Stomach (tissue), 9 donors: ENCODE results near the gene DYNC1H1. TPM values are rescaled to one million over a fixed set of nuclear protein-coding genes. Genes with fewer than 3 reads are reported as not detected.

ENCODE experiments used
- DNase-seq, 2 donors: peaks; one replicate each; pipeline versions ENCODE4 v3.0.0 to v3.0.0-alpha.2; 2013 to 2019
- H3K27ac ChIP-seq, 5 donors: fragments of 200-600 bp in 4 of 5; sonication (generic) in 4 of 5; one replicate each; pipeline ENCODE4 v1.5.1; 2013 to 2019; ENCODE audit warnings: mild to moderate bottlenecking in 1 of 5, moderate library complexity in 1 of 5
- H3K27me3 ChIP-seq, 3 donors: fragments of 200-600 bp; sonication (generic); one replicate each; pipeline ENCODE4 v1.5.1; 2017 to 2019; ENCODE audit warnings: mixed run types in 1 of 3
- H3K36me3 ChIP-seq, 4 donors: fragments of 200-600 bp; sonication (generic); 1 replicate in 3 of 4; 2 replicates in 1 of 4; pipeline ENCODE4 v1.5.1; 2016 to 2019
- H3K4me1 ChIP-seq, 4 donors: fragments of 200-600 bp; sonication (generic); one replicate each; pipeline ENCODE4 v1.5.1; 2016 to 2019
- H3K4me3 ChIP-seq, 4 donors: fragments of 200-600 bp; sonication (generic) in 3 of 4; one replicate each; pipeline ENCODE4 v1.5.1; 2016 to 2019; ENCODE audit warnings: mild to moderate bottlenecking in 1 of 4
- H3K9me3 ChIP-seq, 4 donors: fragments of 200-600 bp; sonication (generic); one replicate each; pipeline ENCODE4 v1.5.1; 2016 to 2019
- EP300 ChIP-seq: sonication (generic); formaldehyde crosslinking; IDR thresholded peaks from one replicate; pipeline ENCODE4 v1.6.1; 2017; ENCODE audit warnings: antibody characterized with exemption
- POLR2A ChIP-seq, 4 donors: fragments of 450-650 bp; IDR thresholded peaks; one replicate each; pipeline ENCODE4 v1.6.1; 2016; ENCODE audit warnings: antibody characterized with exemption in 4 of 4, control low read depth in 2 of 4, mild to moderate bottlenecking in 1 of 4, moderate library complexity in 1 of 4
- POLR2AphosphoS5 ChIP-seq, 3 donors: sonication (generic); formaldehyde crosslinking; IDR thresholded peaks; one replicate each; pipeline ENCODE4 v1.6.1; 2016; ENCODE audit warnings: antibody characterized with exemption in 3 of 3
- WGBS, 5 donors: extraction: QIAGEN DNeasy Blood & Tissue Kit in 3 of 5; methylation state at CpG; one replicate each; pipeline versions ENCODE4 v1.1.5 to v1.1.7; 2013 to 2018; 5-methylcytosine and 5-hydroxymethylcytosine counted together
- intact Hi-C: fragments of 100-400 bp; cut with DNase I; formaldehyde crosslinking; loops from one replicate; pipeline ENCODE4 v1.15.1; 2023; ENCODE audit warnings: low total_unique reads
- polyA plus RNA-seq, 3 donors: library from polyadenylated mRNA; stranded (reverse); fragments of 200-250 nt; gene quantifications; one replicate each; pipeline ENCODE4 v1.2.3, GENCODE V29; 2013
- total RNA-seq, 5 donors: library from RNA; depleted of rRNA; stranded (reverse); fragments of >200 nt; gene quantifications; one replicate each; pipeline versions ENCODE4 v1.1.0 to v1.2.3, GENCODE V29; 2014 to 2016
- TF ChIP-seq, protein P1 (sequence below), 7 experiments: fragments of 450-650 bp in 4 of 7; fragments of 200-600 bp in 3 of 7; sonication (generic) in 3 of 7; IDR thresholded peaks; one replicate each; pipeline ENCODE4 v1.5.1; 2016 to 2019; ENCODE audit warnings: antibody characterized with exemption in 7 of 7, control low read depth in 2 of 7, mild to moderate bottlenecking in 1 of 7
- donor health status: healthy with polysubstance abuse.
- donor health status: Bipolar disorder and iron deficiency.
- donor health status: healthy.

DYNC1H1 gene
- total and polyA plus RNA-seq, 8 donors, result 52.9 to 651 (median 332) TPM

DNA sequence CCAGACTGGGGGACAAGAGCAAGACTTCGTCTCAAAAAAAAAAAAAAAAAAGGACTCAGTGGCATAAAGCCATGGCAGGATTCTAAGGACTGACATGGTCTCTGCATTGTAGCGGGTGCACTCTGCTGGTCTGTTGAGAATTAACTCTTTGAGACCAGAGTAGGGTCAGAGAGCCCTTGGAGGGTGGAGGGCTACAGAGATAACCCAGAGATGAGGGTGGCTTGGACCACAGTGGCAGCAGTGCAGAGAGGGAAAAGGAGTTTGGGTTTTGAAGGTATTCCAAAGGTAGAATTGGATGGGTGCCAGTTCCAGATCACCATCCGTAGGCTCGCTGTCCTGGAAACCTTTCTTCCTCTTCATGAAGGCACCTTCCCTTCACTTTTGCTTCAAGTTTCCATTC, 14.3 kb upstream of the DYNC1H1 start:
- peaks cover 10 to 35% (median 25%) of the 10 kb centered on the region in 4 donors for H3K4me1 ChIP-seq
- 58 to 64% (median 61%) methylated on average over 4 of the region's 4 CpGs for WGBS, 5 donors
- DNase-seq, result no peak
- TF ChIP-seq, protein P1, sequence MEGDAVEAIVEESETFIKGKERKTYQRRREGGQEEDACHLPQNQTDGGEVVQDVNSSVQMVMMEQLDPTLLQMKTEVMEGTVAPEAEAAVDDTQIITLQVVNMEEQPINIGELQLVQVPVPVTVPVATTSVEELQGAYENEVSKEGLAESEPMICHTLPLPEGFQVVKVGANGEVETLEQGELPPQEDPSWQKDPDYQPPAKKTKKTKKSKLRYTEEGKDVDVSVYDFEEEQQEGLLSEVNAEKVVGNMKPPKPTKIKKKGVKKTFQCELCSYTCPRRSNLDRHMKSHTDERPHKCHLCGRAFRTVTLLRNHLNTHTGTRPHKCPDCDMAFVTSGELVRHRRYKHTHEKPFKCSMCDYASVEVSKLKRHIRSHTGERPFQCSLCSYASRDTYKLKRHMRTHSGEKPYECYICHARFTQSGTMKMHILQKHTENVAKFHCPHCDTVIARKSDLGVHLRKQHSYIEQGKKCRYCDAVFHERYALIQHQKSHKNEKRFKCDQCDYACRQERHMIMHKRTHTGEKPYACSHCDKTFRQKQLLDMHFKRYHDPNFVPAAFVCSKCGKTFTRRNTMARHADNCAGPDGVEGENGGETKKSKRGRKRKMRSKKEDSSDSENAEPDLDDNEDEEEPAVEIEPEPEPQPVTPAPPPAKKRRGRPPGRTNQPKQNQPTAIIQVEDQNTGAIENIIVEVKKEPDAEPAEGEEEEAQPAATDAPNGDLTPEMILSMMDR (IDR thresholded peaks at IDR 0.05), result no peak
- TF ChIP-seq POLR2A (IDR thresholded peaks at IDR 0.05), result no peak
- TF ChIP-seq POLR2AphosphoS5 (IDR thresholded peaks at IDR 0.05), result no peak
- TF ChIP-seq EP300, result no peak
- no peak overlapping the region for H3K4me3 ChIP-seq
- H3K9me3 ChIP-seq, result no peaks in the 10 kb centered on the region
- H3K27me3 ChIP-seq, result peaks cover 0 to 11% (median 0%) of the 10 kb centered on the region in 3 donors
- H3K36me3 ChIP-seq, result no peaks in the 10 kb centered on the region
- intact Hi-C loops, result no loop called here
- H3K27ac ChIP-seq, result no peak overlapping the region

- intact Hi-C loops, result no loop called here
- Histone ChIP-seq H3K27me3 (peaks cover 0 to 8% (median 0%) of the 10 kb centered on the region in 3 donors), H3K4me3 (no peak overlapping the region), H3K9me3 (no peaks in the 10 kb centered on the region), H3K4me1 (peaks cover 10 to 35% (median 25%) of the 10 kb centered on the region in 4 donors), H3K36me3 (no peaks in the 10 kb centered on the region), H3K27ac (peak overlapping the region in 1 of 5 donors; percentile 13)
- 57 to 80% (median 75%) methylated on average over 4 of the region's 4 CpGs for WGBS, 5 donors
- no peak for TF ChIP-seq POLR2AphosphoS5 (IDR thresholded peaks at IDR 0.05)
- TF ChIP-seq, protein P1 (IDR thresholded peaks at IDR 0.05), result no peak
- no peak for TF ChIP-seq POLR2A (IDR thresholded peaks at IDR 0.05)
- no peak for TF ChIP-seq EP300
- DNase-seq, result no peak
Measured at GRCh38 chr14:101950516-101951215, 13.7 kb upstream of the DYNC1H1 start.

DNA sequence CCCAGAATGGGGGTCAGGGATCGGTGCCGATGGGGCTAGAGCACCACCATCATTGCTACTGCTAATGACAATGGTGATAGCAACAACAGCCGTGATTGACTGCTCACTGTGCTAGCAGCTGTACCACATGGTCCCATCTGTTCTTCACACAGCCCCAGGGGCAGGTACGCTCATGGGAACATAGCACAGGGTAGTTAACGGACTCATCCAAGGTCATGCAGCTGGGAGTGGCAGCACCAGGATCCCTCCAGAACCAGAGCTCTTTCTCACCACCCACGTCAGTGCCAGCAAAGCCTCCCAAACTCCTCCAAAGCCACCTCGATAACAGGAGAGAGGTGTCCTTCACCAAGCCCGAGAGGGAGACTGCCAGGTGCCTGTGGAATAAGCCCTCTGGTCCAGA, 11.2 kb upstream of the DYNC1H1 start:
- DNase-seq, result no peak
- Histone ChIP-seq H3K4me3 (no peak overlapping the region), H3K36me3 (peaks cover 0 to 10% (median 0%) of the 10 kb centered on the region in 4 donors), H3K4me1 (peaks cover 10 to 26% (median 22%) of the 10 kb centered on the region in 4 donors), H3K27ac (no peak overlapping the region), H3K27me3 (no peaks in the 10 kb centered on the region), H3K9me3 (no peaks in the 10 kb centered on the region)
- 75 to 79% (median 77%) methylated on average over 7 to 8 of the region's 8 CpGs for WGBS, 5 donors
- intact Hi-C loops, result no loop called here
- TF ChIP-seq EP300 (no peak), POLR2A (IDR thresholded peaks at IDR 0.05) (no peak), POLR2AphosphoS5 (IDR thresholded peaks at IDR 0.05) (no peak)
- TF ChIP-seq, protein P1 (IDR thresholded peaks at IDR 0.05), result no peak

- intact Hi-C loops, result no loop called here
- H3K4me1 ChIP-seq, result peaks cover 2 to 16% (median 11%) of the 10 kb centered on the region in 4 donors
- TF ChIP-seq POLR2AphosphoS5 (IDR thresholded peaks at IDR 0.05) (no peak), POLR2A (IDR thresholded peaks at IDR 0.05) (no peak), EP300 (no peak)
- TF ChIP-seq, protein P1 (IDR thresholded peaks at IDR 0.05), result no peak
- no peak overlapping the region for H3K27ac ChIP-seq
- no peak for DNase-seq
- no peaks in the 10 kb centered on the region for H3K9me3 ChIP-seq
- WGBS, 5 donors, result 84 to 88% (median 87%) methylated on average over 6 of the region's 6 CpGs
- no peaks in the 10 kb centered on the region for H3K27me3 ChIP-seq
- H3K4me3 ChIP-seq, result no peak overlapping the region
- peaks cover 0 to 10% (median 0%) of the 10 kb centered on the region in 4 donors for H3K36me3 ChIP-seq
Measured at GRCh38 chr14:101954501-101954900, 9.9 kb upstream of the DYNC1H1 start.
